Caco-2 (cell line): Measurements from ENCODE around the gene AKAP7. TPM values are rescaled to one million over a fixed set of nuclear protein-coding genes. Genes with fewer than 3 reads are reported as not detected.
A peak's percentile ranks its signal among the peaks of the same experiment; 100 is the strongest.
"Not testable (repeated sequence)": the region's sequence is repeated elsewhere in the genome, so short reads cannot be mapped to it uniquely, and the experiment has no call there.

Experiments
- BruUV-seq: library from RNA; stranded (reverse); fragments of 400-500 nt; replicated peaks from 2 replicates; lab custom pipeline; 2021; lab: Mats Ljungman, UMichigan
- CTCF ChIA-PET: fragments of 300-600 bp; sonication (Branson Sonifier 250); formaldehyde crosslinking; loops from one replicate; lab custom pipeline; 2022; ENCODE audit warnings: antibody characterized with exemption; lab: Charles Lee
- POLR2A ChIA-PET: fragments of 300-600 bp; sonication (Branson Sonifier 250); formaldehyde crosslinking; loops from one replicate; lab custom pipeline; 2022; ENCODE audit warnings: antibody characterized with exemption; lab: Charles Lee
- DNase-seq, 2 experiments: peaks; one replicate each; pipeline versions ENCODE4 v3.0.0 to v3.0.0-alpha.2; 2020 to 2022
- H3K27me3 ChIP-seq: replicated peaks from 2 replicates; pipeline ENCODE4 v1.6.0; 2011; ENCODE audit warnings: low read length; ENCODE audit not compliant: control insufficient read depth, insufficient read depth
- H3K36me3 ChIP-seq: 2 replicates; pipeline ENCODE4 v1.5.1; 2011; ENCODE audit warnings: low read length; ENCODE audit not compliant: control insufficient read depth, insufficient read depth
- H3K4me1 ChIP-seq: fragments of 250-450 bp; sonication (Bioruptor Pico); 2 replicates; pipeline ENCODE4 v1.5.1; 2020; ENCODE audit warnings: mild to moderate bottlenecking
- H3K4me3 ChIP-seq: 2 replicates; pipeline ENCODE4 v1.5.1; 2011; ENCODE audit warnings: low read depth, mild to moderate bottlenecking, control low read depth, low read length
- H3K9me3 ChIP-seq: fragments of 250-450 bp; sonication (Bioruptor Pico); 2 replicates; pipeline ENCODE4 v1.5.1; 2020; ENCODE audit warnings: mild to moderate bottlenecking, moderate library complexity
- H3K27ac Mint-ChIP-seq: one replicate; pipeline ENCODE4 v1.8.0; 2022; ENCODE audit warnings: mixed read lengths; ENCODE audit not compliant: unreplicated experiment
- H3K27me3 Mint-ChIP-seq: one replicate; pipeline ENCODE4 v1.8.0; 2022; ENCODE audit warnings: mixed read lengths; ENCODE audit not compliant: insufficient read depth, unreplicated experiment
- H3K36me3 Mint-ChIP-seq: one replicate; pipeline ENCODE4 v1.8.0; 2022; ENCODE audit warnings: mild to moderate bottlenecking, mixed read lengths; ENCODE audit not compliant: insufficient read depth, unreplicated experiment
- H3K4me1 Mint-ChIP-seq: one replicate; pipeline ENCODE4 v1.8.0; 2022; ENCODE audit warnings: low read depth, mixed read lengths; ENCODE audit not compliant: unreplicated experiment
- H3K4me3 Mint-ChIP-seq: one replicate; pipeline ENCODE4 v1.8.0; 2022; ENCODE audit warnings: mild to moderate bottlenecking, moderate library complexity, mixed read lengths; ENCODE audit not compliant: unreplicated experiment
- H3K9me3 Mint-ChIP-seq: one replicate; pipeline ENCODE4 v1.8.0; 2022; ENCODE audit warnings: mixed read lengths; ENCODE audit not compliant: unreplicated experiment
- CTCF ChIP-seq, 2 experiments: fragments of 200-600 bp in 1 of 2; IDR thresholded peaks; 1 replicate in 1 of 2; 2 replicates in 1 of 2; pipeline versions ENCODE4 v1.5.1 to v1.8.0; 2011 to 2022; ENCODE audit warnings: antibody characterized with exemption in 1 of 2, control low read depth in 1 of 2, inconsistent platforms in 1 of 2, low read depth in 1 of 2, low read length in 1 of 2, mild to moderate bottlenecking in 1 of 2, moderate library complexity in 1 of 2; ENCODE audit not compliant: insufficient read depth in 1 of 2, severe bottlenecking in 1 of 2, unreplicated experiment in 1 of 2
- intact Hi-C: fragments of 100-400 bp; cut with micrococcal nuclease; formaldehyde crosslinking; loops from one replicate; pipeline ENCODE4 v1.10.0; 2022; ENCODE audit not compliant: unreplicated experiment
- total RNA-seq: library from RNA; stranded (reverse); gene quantifications from 2 replicates; pipeline ENCODE4 v1.2.3, GENCODE V29; 2022

AKAP7 gene
- total RNA-seq, 1 experiment from 2014 or later = 5.6 TPM

- Histone ChIP-seq H3K4me1 (peaks cover 24% of the 10 kb centered on the region), H3K27me3 (no peaks in the 10 kb centered on the region), H3K36me3 (peaks cover 1% of the 10 kb centered on the region; the same call in 1 of the 2 replicates), H3K9me3 (no peaks in the 10 kb centered on the region), H3K4me3 (no peak overlapping the region)
- Mint-ChIP-seq H3K36me3 (no peaks in the 10 kb centered on the region), H3K27ac (peak overlapping the region; percentile 0), H3K4me3 (no peak overlapping the region), H3K27me3 (no peaks in the 10 kb centered on the region), H3K4me1 (peaks cover 15% of the 10 kb centered on the region), H3K9me3 (peaks cover 11% of the 10 kb centered on the region)
- ChIA-PET POLR2A (no interaction called here), CTCF (interaction anchor here (0.7 kb wide), 3 partner anchors 200 to 1562 kb away, joined by 3 to 5 read pairs (median 4); no protein-coding TSS in a partner anchor)
- no peak for TF ChIP-seq CTCF (IDR thresholded peaks at IDR 0.05; ENCODE audit: insufficient read depth in 1 of 2, low read depth in 1 of 2, low read length in 1 of 2, severe bottlenecking in 1 of 2, unreplicated experiment in 1 of 2)
- no TSS peak for BruUV-seq
- no peak for DNase-seq
- intact Hi-C loops = no loop called here
Observed at GRCh38 chr6:131293472-131293911, 158.2 kb downstream of the AKAP7 start.

GRCh38 chr6:131295081-131295480 is 159.8 kb downstream of the AKAP7 start:
- intact Hi-C loops = no loop called here
- no peaks in the 10 kb centered on the region for H3K9me3 ChIP-seq
- Mint-ChIP-seq H3K27me3 (no peaks in the 10 kb centered on the region), H3K4me3 (no peak overlapping the region), H3K36me3 (no peaks in the 10 kb centered on the region), H3K4me1 (peaks cover 15% of the 10 kb centered on the region), H3K9me3 (peaks cover 11% of the 10 kb centered on the region), H3K27ac (no peak overlapping the region)
- no peak for TF ChIP-seq CTCF (IDR thresholded peaks at IDR 0.05; ENCODE audit: insufficient read depth in 1 of 2, low read depth in 1 of 2, low read length in 1 of 2, severe bottlenecking in 1 of 2, unreplicated experiment in 1 of 2)
- no peak overlapping the region for H3K4me3 ChIP-seq
- BruUV-seq = no TSS peak
- no peaks in the 10 kb centered on the region for H3K36me3 ChIP-seq
- peaks cover 24% of the 10 kb centered on the region for H3K4me1 ChIP-seq
- H3K27me3 ChIP-seq = no peaks in the 10 kb centered on the region
- DNase-seq = no peak
- ChIA-PET POLR2A (no interaction called here), CTCF (no interaction called here)

- H3K4me3 ChIP-seq, H3K27me3 ChIP-seq, CTCF ChIA-PET, H3K27me3 Mint-ChIP-seq, DNase-seq, H3K4me3 Mint-ChIP-seq, H3K36me3 Mint-ChIP-seq, POLR2A ChIA-PET, H3K27ac Mint-ChIP-seq, H3K36me3 ChIP-seq, H3K9me3 ChIP-seq, H3K4me1 Mint-ChIP-seq, H3K4me1 ChIP-seq, BruUV-seq, intact Hi-C loops: not testable (repeated sequence)
- peaks cover 11% of the 10 kb centered on the region for H3K9me3 Mint-ChIP-seq
Observed at GRCh38 chr6:131300826-131301225, 165.6 kb downstream of the AKAP7 start.
